ENCODE measurements around the gene FOXI1.

- no peak for TF ChIP-seq ZNF8 (CRISPR knock-in tag; IDR thresholded peaks at IDR 0.05)
- TF ChIP-seq ZFP30 (CRISPR knock-in tag; IDR thresholded peaks at IDR 0.05), result no peak
- no peak for TF ChIP-seq PPARA (CRISPR knock-in tag; IDR thresholded peaks at IDR 0.05; ENCODE audit: borderline replicate concordance)
- no peak for TF ChIP-seq ARNTL (CRISPR knock-in tag; IDR thresholded peaks at IDR 0.05; ENCODE audit: borderline replicate concordance, low read depth)
Measured at GRCh38 chr5:170075696-170076095, 30.0 kb upstream of the FOXI1 start.
